Fibroblast of skin of left biceps (primary cell): ENCODE results near the gene MVK.

Source experiments
- DNase-seq, 2 experiments: peaks; one replicate each; pipeline ENCODE4 v3.0.0-alpha.2; 2013; ENCODE audit warnings: low read depth in 2 of 2

The MVK gene

DNA sequence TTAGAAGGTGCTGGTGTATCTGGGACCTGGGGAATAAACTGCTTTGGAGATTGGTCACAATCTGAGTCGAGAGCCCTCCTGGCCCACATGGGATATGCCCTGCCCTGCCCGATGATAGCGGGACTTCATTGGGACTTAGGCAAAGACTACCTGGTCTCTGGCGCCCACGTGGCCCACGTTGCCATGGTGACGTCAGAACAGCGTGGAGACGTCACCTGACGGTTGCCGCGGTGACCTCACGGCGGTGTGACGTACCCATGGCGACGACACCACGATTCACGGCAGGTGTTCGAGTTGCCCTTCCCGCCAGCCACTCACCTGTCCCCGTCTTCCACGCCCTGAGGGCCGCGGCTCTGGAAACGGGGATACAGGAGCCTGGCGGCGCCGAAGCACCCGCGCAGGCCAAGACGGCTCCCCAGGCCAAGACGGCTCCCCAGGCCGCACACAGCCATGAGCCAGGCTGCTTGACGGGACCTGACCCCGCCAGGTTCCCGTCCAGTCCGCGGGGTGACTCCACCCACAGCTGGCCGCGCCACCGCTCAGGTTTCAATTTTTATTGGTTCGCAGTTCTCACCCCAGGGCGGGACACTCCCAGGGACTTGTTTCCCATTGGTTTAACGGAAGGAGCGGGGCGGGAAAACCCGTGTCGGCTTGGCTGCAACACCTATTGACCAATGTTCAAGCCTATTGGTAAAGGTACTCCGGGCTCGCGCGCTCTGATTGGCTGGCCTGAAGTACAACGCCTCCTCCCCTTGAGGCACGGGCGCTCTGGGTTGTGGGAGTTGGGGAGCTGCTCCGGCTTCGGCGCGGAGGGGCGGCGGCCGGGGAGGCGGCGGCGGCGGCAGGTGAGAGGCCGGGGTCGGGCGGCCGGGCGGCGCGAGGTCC, at the start of gene MVK, which contains the start of gene MMAB:
Gene MVK, plus strand, starts transcription at position 766 of the 885 bp plus-strand sequence. CDS start 1,029 bp downstream, outside the sequence.
Gene MMAB, minus strand, starts transcription at position 476 of the 885 bp plus-strand sequence. Its CDS starts 24 bp downstream, at position 452.
- peak; percentile 95 to 96 for DNase-seq

DNA sequence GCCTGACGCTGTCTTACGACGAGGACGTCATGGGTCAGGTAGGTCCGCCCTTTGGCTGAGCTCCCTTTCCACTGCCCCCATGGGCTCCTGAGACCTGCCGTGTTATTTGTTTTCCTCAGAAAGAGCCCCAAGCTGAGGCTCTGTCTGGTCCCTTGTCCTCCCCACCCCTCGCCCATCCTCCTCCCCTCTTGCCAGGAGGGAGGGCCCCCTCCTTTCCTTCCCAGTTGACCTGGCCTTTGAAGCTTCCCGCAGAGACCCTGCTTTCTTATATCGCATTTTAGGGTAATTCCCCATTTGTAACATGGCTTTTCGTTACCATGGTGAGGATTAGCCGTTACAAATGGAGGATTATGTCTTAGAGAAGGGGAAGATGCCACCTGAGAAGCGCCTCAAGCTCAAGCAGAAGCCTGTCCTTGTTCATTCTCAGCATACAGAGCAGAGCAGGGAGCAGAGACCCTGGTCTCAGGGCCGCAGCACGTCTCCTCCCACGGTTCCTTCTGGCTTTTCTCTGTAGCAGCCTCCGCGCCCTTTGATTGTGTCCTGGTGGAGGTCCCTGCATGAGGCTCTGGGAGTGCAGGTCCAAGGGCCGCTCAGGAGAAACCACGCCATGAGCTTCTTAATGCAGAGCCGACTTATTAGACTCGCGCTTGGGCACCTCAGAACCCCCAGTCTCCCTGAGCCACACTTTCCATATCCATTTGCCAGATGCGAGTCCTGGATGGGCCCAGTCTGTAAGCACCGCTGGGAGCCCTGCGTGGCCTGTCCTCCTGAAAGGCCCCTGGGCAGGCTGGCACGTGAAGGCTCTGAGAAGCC, 48.9 kb upstream of the MVK start:
- DNase-seq: no peak

DNA sequence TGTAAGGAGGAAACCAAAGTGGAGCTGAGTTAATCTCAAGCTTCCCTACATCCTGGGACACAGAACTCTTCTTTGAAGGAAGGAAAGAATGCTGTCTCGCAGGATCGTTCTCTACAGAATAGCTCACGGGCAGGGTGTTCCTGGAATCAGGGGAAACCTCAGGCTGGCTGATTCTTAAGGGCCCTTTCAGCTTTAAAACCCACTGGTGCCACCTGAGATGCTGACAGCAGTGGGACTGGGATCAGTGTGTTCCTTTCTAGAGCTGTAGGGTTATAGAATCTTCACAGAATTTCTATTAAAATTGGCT, 48.4 kb upstream of the MVK start:
- DNase-seq: no peak

DNA sequence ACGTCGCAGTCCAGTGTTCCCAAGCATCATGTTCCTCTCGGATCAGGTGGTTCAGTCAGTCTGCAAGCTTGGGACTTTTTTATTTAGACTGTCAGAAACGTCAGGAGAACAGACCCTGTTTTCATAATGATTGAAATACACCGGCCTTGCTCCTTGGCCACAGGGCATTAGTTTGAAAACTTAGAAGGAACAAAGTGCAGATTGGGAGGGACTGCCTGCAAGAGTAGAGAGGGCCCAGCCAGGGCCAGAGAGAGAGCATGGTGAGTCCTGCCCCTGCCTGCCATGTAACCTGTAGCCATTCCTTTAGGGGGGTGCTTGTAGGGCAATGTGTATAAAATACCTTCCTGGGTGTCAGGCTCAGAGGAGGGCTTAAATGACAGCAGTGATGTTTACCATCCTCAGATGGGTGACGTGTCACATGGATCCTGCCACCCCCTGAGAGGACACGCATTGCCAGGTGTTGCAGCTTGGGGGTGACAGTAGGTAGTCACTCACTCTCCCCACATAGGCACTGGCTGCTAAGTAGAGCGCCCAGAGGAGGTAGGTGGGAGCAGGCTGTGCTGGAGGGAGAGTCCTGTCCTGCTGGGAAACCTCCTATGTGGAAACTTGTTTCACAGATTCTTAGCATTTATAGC, 46.0 kb upstream of the MVK start:
- DNase-seq: no peak

DNA sequence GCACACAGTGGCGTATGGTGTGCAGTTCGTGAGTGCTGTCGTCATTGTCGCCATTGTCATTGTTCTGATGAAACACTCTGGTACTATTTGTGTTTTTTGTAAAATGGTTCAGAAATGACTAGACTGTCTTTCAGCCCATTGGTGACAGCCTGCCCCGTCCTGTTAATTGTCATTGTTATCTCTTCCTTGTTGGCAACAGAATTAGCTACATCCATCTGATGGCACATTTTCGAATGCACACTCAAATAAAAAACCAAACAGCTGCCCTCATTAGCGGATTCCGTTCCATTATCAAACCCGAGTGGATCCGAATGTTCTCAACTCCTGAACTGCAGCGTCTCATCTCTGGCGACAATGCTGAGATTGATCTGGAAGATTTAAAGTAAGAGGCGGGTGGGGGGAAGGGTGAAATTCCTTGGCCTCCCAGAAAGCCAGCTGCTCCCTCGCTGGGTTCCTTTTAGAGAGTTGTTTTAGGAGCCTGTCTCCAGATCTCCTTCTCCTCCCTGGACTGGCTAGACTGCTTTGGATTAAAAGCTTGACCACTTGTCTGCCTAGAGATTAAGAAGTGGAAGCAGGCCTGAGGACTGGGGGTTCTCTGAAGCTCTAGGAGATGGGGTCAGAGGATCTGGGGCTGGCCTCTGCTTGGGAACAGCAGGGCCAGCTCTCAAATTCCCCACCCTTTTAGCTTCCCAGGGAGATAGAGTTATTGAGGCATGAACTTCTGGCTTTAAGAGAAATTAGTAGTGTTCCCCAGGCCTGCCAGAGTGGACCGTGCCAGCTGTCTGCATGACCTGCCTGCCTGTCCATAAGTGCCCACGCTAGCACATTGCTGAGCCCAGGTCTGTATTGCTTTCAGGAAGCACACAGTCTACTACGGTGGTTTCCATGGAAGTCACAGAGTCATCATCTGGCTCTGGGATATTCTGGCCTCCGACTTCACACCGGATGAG, 43.6 kb upstream of the MVK start:
- DNase-seq: no peak

DNA sequence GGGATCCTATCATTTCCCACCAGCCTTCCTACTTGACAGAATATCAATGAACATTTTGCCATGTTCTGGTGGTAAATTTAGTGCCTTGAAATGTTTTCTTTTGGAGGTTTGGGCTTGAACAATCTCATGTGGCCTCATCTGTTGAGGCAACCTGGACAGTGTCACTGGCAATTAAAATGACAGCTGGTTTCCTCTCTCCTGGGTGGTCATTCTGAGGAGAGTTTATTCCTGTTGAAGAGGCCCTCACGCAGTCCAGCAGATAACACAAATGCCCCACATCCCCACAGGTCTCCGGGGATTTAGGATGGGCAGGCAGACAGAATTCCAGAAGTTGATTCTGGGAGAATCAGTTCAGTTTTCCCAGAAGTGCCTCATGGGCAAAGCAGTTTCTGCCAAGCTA, 42.2 kb upstream of the MVK start:
- no peak for DNase-seq

DNA sequence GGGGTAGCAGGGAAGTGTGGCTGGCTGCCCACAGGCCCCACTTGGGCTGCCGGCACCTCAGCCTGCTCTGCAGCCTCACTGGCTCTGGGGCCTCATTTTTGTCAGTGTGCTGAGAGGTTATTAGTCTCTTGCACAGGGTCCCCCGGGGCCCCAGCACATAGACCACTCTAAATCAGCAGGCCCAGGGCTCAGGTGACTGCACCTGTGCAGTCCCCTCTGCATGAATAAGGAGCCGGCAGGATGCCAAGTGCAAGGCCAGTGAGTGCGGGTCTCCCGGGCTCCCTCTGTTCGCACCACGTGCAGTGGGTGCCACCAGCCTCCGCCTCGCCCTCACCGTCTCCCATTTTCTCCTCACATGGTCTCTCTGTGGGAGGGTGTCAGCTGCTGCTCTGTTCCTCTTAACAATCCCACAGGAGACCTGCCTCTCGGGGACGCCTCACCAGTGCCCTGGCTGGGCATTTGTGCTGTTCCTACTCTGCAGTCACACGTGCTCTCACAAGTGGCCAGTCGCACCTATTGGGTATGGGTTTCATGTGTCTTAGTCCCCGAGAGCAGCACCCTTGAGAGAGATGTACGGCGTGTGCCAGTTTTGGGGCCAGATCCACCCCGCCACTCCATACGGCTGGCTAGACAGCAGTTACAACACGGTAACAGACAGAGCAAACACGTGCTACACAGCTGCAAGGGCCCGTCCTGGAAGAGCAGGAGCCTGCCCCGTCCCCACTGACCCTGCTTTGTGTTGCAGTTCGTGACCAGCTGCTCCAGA, 40.7 kb upstream of the MVK start:
- DNase-seq: no peak

DNA sequence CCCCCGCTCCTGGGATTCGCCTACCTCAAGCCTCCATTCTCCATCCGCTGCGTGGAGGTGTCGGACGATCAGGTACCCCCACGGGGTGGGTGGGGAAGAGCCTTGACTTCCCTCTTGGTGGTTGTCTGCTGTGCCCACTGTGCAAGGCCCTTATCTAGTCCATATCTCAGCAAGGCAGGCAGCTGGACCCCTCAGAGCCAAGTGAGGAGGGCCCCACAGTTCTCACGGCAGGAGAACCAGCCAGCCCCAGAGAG, 40.2 kb upstream of the MVK start:
- DNase-seq: no peak

DNA sequence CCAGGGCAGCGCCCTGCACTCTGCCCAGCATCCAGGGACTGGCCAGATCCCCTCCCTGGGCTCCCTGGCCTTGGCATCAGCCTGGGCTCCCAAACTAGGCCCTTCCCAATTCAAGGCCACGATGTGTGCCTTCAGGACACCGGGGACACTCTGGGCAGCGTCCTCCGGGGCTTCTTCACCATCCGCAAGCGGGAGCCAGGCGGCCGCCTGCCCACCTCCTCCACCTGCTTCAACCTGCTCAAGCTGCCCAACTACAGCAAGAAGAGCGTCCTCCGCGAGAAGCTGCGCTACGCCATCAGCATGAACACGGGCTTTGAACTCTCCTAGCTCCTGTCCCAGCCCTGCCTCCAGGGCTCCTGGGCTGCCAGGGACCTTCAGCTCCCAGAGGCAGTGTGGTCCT, 39.1 kb upstream of the MVK start:
- DNase-seq: no peak

DNA sequence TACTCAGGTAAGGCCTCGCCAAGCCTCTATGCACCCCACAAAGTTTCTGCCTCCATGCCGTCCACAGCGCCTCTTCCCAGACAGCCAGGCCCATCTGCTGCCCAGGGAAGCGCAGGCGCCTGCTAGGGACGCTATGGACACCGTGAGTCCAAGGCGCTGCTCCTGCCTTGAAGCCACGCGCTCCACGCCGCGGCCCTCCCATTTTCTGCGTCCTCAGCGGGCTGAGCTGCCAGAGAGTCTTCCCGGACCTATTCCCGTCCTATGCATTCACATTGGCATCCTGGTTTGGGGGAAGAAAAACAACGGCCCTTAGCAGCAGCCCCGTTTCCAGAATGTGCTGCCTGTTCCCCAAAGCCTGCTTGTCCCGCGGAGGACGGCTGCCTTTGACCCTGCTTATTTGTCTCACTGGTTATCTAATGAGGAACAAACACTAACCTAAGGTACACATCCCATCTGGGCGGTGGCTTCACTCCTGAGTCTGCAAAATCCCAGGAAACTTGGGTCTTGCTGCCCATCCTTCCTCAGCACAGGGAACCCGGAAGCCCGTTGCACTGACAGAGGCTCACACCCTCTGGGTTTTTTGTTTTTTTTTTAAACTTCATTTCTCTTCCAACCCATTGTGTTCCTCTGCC, 38.2 kb upstream of the MVK start:
- no peak for DNase-seq

DNA sequence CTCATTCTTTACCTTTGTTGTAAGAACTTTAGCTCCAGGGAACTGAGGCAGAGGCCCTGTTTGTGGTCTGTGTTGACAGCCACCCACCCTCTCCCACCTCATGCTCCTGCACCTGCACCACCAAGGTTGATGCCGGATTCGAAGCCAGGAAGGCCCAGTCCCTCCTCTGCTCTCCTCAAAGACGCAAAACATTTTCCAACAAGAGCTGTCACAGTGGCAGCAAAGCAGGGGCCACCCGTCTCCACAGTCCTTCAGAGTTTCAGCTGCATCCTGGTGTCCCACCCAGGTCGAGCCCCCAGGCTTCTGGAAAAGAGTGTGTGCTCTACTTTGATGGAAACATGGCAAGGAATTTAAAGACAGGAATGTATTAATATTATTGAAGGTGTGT, 37.7 kb upstream of the MVK start:
- DNase-seq: no peak

DNA sequence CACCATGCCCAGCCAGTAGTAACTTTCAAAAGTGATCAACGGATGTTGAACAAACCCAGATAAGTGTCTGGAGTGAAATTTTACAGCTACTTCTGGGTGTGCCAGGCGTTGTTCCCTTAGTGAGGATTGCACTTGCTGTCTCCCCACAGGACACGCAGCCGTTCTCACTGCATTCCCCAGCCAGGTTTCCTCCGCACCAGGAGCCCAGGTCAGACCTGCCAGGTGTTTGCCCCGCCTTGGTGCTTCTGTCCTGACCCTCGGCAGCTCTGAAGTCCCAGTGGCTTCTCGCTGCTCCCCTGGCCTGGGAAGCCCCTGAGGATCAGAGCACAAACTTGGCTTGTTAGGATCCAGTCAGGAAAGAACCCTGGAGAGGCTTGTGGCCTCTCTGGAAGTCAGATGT, 36.5 kb upstream of the MVK start:
- no peak for DNase-seq

DNA sequence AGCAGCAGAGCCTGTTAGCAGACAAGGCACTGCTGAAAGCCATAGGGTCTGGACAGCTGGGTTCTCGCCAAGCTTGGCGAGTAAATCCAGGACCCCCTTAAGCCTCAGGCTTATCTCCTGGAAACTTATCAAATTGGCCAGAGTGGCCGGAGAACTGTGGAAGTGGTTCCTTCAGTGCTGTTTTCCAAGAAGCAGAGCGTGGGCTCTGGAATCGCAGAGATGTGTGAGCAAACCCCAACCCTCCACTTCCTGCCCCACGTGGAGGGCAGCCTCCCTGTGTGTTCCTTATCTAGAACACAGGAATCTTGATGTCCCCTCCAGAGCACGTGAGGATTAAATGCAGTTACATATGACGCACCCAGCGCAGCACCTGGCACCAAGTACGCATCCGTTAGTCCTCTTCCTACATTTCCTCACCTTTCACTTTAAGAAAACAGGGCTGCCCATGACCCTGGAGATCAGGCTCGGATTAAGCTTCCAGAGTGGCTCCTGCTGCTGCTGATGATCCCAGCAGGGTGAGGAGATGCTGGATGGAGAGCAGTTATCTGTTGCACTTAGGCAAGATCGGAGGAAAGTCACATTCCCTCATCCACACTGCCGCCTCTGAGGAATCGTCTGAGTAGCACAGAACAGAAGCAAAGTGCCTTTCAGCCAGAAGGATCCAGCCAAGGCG, 35.3 kb upstream of the MVK start:
- no peak for DNase-seq

DNA sequence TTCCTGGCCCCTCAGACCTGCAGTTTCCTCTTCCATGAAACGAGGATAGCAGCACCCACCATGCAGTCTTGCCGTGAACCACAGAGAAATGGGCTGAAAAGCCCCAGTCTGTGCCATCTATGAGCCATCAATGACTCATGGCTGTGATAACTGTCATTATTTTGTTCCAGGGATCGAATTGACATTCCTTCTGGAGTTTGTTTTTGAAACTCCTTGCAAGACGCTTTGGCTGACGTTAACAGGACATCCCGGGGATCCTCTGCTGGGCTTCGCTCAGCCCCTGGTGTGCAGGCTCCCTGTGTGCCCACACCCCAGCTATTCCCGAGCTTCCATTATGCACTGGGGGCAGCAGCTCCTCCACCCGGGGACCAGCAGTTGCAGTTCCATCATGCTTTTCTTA, 34.1 kb upstream of the MVK start:
- no peak for DNase-seq

DNA sequence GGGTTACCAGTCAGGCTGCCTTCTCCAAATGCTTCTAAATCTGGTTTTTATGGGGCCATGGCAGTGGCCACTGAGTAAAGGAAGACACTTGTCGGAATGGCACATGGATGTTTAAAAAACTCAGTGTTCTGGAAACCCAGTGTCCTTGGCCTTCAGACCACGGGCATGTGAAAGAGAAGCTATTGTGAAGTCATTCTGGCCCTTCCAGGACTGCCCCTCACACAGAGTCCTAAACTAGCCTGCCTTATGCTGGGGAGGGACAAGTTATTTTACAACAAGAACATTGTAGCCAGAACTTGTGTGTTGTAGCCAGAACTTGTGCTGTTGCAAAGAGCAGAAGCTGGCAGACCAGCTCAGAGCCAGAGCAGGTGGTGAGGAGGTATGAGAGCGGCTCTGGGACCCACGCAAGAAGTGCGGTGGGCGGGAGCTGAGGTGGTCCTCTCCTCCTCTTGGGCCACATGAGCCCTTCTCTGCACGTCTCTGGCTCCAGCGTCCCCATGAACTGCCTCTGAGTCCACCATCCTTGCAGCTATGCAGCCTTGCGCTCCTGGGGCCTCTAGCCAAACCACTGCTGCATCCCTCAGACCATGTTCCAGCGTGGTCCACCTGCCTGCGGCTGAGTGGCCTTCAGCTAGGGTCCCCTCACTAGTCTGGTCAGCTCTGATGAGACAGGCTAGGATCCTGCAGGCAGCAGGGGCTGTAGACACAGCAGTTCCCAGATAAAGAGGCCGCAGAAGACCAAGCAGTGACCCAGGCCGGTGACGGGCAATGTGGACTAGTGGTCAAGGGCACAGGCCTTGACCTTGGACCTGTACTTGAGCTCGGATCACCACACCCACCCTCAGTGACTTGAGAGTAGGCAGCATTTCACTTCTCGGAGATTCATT, 32.8 kb upstream of the MVK start:
- DNase-seq: no peak

DNA sequence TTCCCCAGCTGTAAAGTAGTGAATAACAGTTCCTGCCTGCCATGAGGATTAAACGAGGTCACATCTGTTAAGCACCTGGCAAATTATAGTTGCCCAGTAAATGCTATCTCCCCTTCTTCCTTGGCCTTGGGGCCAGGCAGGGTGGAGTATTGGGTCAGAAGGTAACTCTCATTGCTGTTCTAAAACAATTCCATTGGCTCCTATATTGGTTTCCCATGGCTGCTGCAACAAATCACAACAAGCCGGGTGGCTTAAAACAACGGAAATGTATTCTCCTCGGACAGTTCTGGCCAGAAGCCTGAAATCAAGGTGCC, 32.2 kb upstream of the MVK start:
- no peak for DNase-seq

DNA sequence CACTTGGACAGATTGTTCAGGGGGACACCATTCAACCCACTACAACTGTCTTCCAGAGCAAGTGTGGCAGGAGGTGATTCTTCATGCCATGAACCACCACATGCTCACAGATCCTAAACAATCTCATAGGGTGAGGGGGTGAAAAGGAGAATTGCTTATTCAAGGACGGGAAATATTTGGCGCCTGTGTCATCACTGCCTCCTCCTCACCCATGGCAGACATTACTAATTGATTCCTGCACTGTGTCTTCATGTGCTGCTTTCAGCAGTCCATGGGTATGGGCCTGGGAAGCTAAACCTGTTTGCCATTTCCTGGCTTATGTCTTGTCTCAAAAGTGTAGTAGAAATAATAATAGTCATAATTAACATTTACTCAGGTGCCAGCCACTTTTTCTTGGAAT, 31.6 kb upstream of the MVK start:
- DNase-seq: peak in 1 of 2 experiments; percentile 13

DNA sequence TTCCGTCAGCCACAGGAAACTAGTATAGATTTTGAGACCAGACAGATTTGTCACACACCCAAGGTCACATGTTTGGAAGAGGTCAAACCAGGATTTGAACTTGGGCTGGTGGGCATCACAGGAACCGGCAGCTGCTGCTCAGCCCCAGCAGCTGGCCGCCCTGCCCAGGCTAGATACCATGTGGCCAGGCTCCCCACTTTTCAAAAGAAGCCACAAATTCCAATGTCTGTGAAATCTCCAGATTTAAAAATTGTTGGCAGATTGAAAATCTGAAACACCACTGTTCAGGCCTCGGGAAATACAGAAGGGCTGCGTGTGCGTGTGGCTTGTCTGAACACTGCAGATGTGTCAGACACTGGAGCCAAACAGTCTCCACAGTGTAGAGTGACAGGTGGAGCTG, 30.7 kb upstream of the MVK start:
- no peak for DNase-seq

DNA sequence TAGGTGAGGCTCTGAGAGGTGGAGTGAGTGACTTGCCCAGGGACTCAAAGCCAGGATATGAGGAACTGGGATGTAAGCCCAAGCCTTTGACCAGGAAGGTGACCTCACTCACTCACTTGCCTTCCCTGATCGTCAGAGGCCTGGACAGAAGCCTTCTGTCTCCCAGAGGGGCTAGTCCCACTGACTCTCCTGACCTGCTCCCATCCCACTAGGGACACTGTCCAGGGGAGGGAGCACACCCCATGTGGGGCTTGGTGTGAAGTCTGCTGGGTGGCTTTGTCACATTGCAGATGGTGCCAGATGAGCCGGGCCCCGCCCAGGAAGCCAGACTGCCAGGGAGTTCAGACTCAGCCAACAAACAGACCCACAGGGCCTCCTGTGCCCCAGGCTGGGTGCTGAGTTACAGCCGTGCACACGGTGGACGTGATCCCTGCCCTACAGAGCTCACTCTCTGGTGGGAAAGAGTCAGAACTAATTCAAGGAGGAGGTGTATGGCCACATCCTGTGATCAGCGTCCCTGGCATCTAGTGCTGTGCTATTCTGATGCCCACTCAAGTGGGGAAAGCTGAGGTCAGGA, 28.6 kb upstream of the MVK start:
- no peak for DNase-seq
